SK-N-SH treated with all-trans-retinoic acid at 6 μM for 48 hours (cell line): ENCODE measurements around the gene C22orf31.

ENCODE experiments used
- ATAC-seq: fragments of 200-7000 bp; cut with Tn5 transposase; 3 replicates; pipeline ENCODE4 v1.9.1; 2020; ENCODE audit warnings: mild to moderate bottlenecking, moderate library complexity
- ARNTL ChIP-seq: fragments of 450-650 bp; formaldehyde crosslinking; IDR thresholded peaks from 2 replicates; pipeline ENCODE4 v1.5.0; 2020; ENCODE audit warnings: low read depth, mild to moderate bottlenecking, moderate library complexity, borderline replicate concordance
- BACH2 ChIP-seq: fragments of 250-450 bp; sonication (Bioruptor Pico); IDR thresholded peaks from 2 replicates; pipeline ENCODE4 v1.9.0; 2021; ENCODE audit warnings: mild to moderate bottlenecking, borderline replicate concordance
- CREB5 ChIP-seq: fragments of 250-450 bp; sonication (Bioruptor Pico); IDR thresholded peaks from 2 replicates; pipeline ENCODE4 v1.5.1; 2020; ENCODE audit warnings: low read depth, mild to moderate bottlenecking, moderate library complexity
- CSDC2 ChIP-seq: fragments of 250-450 bp; sonication (Bioruptor Pico); IDR thresholded peaks from 2 replicates; pipeline ENCODE4 v1.5.0; 2020; ENCODE audit warnings: mild to moderate bottlenecking, moderate library complexity
- CSRNP3 ChIP-seq: fragments of 250-450 bp; sonication (Bioruptor Pico); IDR thresholded peaks from 2 replicates; pipeline ENCODE4 v1.5.1; 2021; ENCODE audit warnings: mild to moderate bottlenecking, moderate library complexity
- ESRRG ChIP-seq: fragments of 250-450 bp; sonication (Bioruptor Pico); IDR thresholded peaks from 2 replicates; pipeline ENCODE4 v1.6.1; 2021; ENCODE audit warnings: mild to moderate bottlenecking
- GLIS3 ChIP-seq: fragments of 250-450 bp; sonication (Bioruptor Pico); IDR thresholded peaks from 2 replicates; pipeline ENCODE4 v1.5.0; 2020; ENCODE audit warnings: mild to moderate bottlenecking, moderate library complexity
- ISL1 ChIP-seq: fragments of 250-450 bp; sonication (Bioruptor Pico); IDR thresholded peaks from 2 replicates; pipeline ENCODE4 v2.1.2; 2022; ENCODE audit warnings: mild to moderate bottlenecking, moderate library complexity
- OSR1 ChIP-seq: fragments of 250-450 bp; sonication (Bioruptor Pico); IDR thresholded peaks from 2 replicates; pipeline ENCODE4 v1.8.0; 2022; ENCODE audit warnings: moderate library complexity, mild to moderate bottlenecking, inconsistent platforms
- PATZ1 ChIP-seq: fragments of 250-450 bp; sonication (Bioruptor Pico); IDR thresholded peaks from 2 replicates; pipeline ENCODE4 v1.8.0; 2020; ENCODE audit warnings: mild to moderate bottlenecking, moderate library complexity, borderline replicate concordance
- POU6F1 ChIP-seq: fragments of 250-450 bp; sonication (Bioruptor Pico); IDR thresholded peaks from 2 replicates; pipeline ENCODE4 v1.8.0; 2021; ENCODE audit warnings: low read depth, mild to moderate bottlenecking, moderate library complexity, borderline replicate concordance
- PPARA ChIP-seq: fragments of 250-450 bp; sonication (Bioruptor Pico); IDR thresholded peaks from 2 replicates; pipeline ENCODE4 v1.5.0; 2020; ENCODE audit warnings: mild to moderate bottlenecking, borderline replicate concordance
- SNAI2 ChIP-seq: fragments of 250-450 bp; sonication (Bioruptor Pico); IDR thresholded peaks from 2 replicates; pipeline ENCODE4 v1.5.0; 2020; ENCODE audit warnings: mild to moderate bottlenecking, moderate library complexity
- TCF4 ChIP-seq: fragments of 250-450 bp; sonication (Bioruptor Pico); IDR thresholded peaks from 2 replicates; pipeline ENCODE4 v1.8.0; 2021; ENCODE audit warnings: mild to moderate bottlenecking, moderate library complexity, borderline replicate concordance
- TOX ChIP-seq: fragments of 250-450 bp; sonication (Bioruptor Pico); IDR thresholded peaks from 2 replicates; pipeline ENCODE4 v1.8.0; 2021; ENCODE audit warnings: mild to moderate bottlenecking, moderate library complexity, borderline replicate concordance
- TSHZ2 ChIP-seq: fragments of 250-450 bp; sonication (Bioruptor Pico); IDR thresholded peaks from 2 replicates; pipeline ENCODE4 v1.5.0; 2020; ENCODE audit warnings: mild to moderate bottlenecking, moderate library complexity
- ZC3H10 ChIP-seq: fragments of 250-450 bp; sonication (Bioruptor Pico); IDR thresholded peaks from 2 replicates; pipeline ENCODE4 v1.5.1; 2021; ENCODE audit warnings: mild to moderate bottlenecking, moderate library complexity
- ZFP3 ChIP-seq: fragments of 250-450 bp; sonication (Bioruptor Pico); IDR thresholded peaks from 2 replicates; pipeline ENCODE4 v1.5.0; 2020; ENCODE audit warnings: mild to moderate bottlenecking, moderate library complexity
- ZFP30 ChIP-seq: fragments of 450-650 bp; formaldehyde crosslinking; IDR thresholded peaks from 2 replicates; pipeline ENCODE4 v1.5.0; 2022; ENCODE audit warnings: mild to moderate bottlenecking, moderate library complexity
- ZNF565 ChIP-seq: fragments of 450-650 bp; formaldehyde crosslinking; conservative IDR thresholded peaks from 2 replicates; pipeline ENCODE4 v1.5.0; 2020; ENCODE audit warnings: low read depth, mild to moderate bottlenecking, moderate library complexity
- ZNF70 ChIP-seq: fragments of 450-650 bp; formaldehyde crosslinking; IDR thresholded peaks from 2 replicates; pipeline ENCODE4 v1.5.0; 2020; ENCODE audit warnings: mild to moderate bottlenecking, moderate library complexity
- ZNF8 ChIP-seq: fragments of 450-650 bp; formaldehyde crosslinking; IDR thresholded peaks from 2 replicates; pipeline ENCODE4 v1.5.0; 2020; ENCODE audit warnings: mild to moderate bottlenecking, moderate library complexity

Gene C22orf31

GRCh38 chr22:29012952-29013351 is 48.7 kb downstream of the C22orf31 start (continued):
- TF ChIP-seq POU6F1, result no peak

- no peak for ATAC-seq
- no peak for TF ChIP-seq GLIS3 (CRISPR knock-in tag)
- TF ChIP-seq OSR1 (CRISPR knock-in tag), result no peak
- TF ChIP-seq TOX, result no peak
- no peak for TF ChIP-seq BACH2 (CRISPR knock-in tag)
- TF ChIP-seq ZC3H10 (CRISPR knock-in tag), result no peak
- no peak for TF ChIP-seq ZFP30 (CRISPR knock-in tag)
- TF ChIP-seq SNAI2, result no peak
- TF ChIP-seq ISL1, result no peak
- no peak for TF ChIP-seq ZFP3 (CRISPR knock-in tag)
- no peak for TF ChIP-seq ESRRG (CRISPR knock-in tag)
- no peak for TF ChIP-seq CSRNP3 (CRISPR knock-in tag)
- TF ChIP-seq ZNF8, result no peak
- TF ChIP-seq ZNF70 (CRISPR knock-in tag), result no peak
- no peak for TF ChIP-seq CREB5 (CRISPR knock-in tag)
- TF ChIP-seq TCF4 (CRISPR knock-in tag), result no peak
These were observed 49.6 kb downstream of the C22orf31 start for GRCh38 chr22:29012101-29012433.

- ATAC-seq, result no peak
- TF ChIP-seq ZNF565 (CRISPR knock-in tag) (no peak), PPARA (CRISPR knock-in tag) (no peak), BACH2 (CRISPR knock-in tag) (no peak), TSHZ2 (CRISPR knock-in tag) (no peak), PATZ1 (CRISPR knock-in tag) (no peak), TCF4 (CRISPR knock-in tag) (no peak), CSDC2 (CRISPR knock-in tag) (no peak), CREB5 (CRISPR knock-in tag) (no peak), ZC3H10 (CRISPR knock-in tag) (no peak), ARNTL (no peak), ZNF70 (CRISPR knock-in tag) (no peak)
These were observed 50.2 kb downstream of the C22orf31 start for GRCh38 chr22:29011240-29012100.
